NCI-H82 (cell line): Measurements from ENCODE around the gene CLIC1.
A peak's percentile ranks its signal among the peaks of the same experiment; 100 is the strongest.
"Not testable (repeated sequence)": the region's sequence is repeated elsewhere in the genome, so short reads cannot be mapped to it uniquely, and the experiment has no call there.

Experiments used
- DNase-seq: peaks from one replicate; lab custom pipeline; 2025; lab: John Stamatoyannopoulos, UW

Gene CLIC1

DNA sequence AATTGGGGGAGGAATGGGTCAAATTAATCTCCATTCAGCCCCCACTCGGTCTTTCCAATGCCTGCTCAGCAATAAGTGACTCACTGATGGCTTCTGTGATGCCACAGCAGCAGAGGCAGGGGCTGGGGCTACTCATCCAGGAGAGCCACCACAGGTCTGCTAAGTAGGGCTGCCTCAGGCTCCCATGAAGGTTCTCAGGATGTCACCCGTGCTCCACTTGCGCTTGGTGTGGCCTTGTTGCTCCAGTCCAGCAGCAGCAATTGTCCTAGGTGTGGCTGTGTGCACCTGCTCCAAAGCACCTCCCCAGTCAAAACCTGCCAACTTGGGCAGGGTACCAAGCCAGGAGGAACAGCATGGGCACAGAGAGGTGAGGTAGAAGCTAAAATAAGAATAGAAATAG, 14.2 kb downstream of the CLIC1 start:
- no peak for DNase-seq

DNA sequence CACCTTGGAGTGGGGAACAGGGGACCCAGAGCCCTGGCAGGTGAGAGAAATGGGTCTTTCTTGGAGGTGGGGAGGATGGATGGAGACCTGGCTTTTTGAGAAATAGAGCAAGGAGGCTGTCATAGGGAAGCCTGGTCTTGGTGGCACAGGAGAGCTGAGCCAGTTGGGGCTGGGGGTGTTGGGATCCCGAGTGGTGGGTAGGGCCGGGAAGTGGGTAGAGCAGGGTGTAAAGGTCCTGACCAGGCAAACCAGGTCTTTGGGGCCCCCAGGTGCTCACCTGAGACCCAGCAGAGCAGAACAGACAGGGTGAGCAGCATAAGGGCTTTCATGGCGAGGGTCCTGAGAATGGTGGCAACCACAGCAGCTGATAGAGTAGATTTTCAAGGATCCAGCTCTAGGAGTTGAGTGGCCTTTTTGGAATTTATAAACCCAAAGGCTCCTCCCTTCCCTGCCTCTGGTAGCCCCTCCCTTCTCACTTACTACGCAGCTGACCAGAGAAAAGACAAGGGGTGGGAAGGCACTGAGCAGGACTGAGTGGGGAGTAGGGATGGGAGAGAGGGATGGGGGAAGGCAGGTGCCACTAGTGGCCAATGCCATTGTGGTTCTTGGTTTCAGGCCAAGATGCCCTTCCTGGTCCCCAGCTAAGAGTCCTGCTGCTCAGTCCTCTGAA, 14.8 kb downstream of the CLIC1 start, which contains the start of gene LY6G6C:
Gene LY6G6C, minus strand, starts transcription at position 396 of the 670 bp plus-strand sequence. Its CDS starts 67 bp downstream, at position 329.
- no peak for DNase-seq

DNA sequence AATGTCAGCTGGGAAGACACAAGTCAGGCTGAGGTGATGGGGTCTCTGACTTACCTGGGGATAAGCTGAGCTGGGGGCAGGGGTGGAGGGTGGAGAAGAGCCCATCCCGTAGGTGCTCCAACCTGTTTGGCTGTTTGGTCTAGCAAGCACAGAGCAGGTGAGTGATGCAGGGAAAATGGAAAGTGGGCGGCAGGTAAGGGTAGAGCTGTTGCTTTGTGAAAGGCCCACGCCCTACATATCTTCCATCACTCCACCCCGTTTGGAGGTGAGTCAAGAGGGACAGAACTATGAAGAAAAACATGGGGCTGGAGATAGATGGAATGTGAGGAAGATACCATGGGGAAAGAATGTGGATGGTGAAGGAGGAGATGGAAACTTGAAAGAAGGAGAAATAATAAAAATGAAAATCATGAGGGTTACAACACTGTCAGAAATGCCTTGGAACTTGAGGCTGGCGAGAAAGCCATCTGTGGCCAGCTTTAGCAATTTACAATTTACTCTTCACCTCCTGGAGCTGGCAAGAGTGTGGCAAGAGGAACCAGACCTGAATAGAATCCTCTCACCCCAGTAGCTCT, 16.0 kb downstream of the CLIC1 start:
- no peak for DNase-seq

DNA sequence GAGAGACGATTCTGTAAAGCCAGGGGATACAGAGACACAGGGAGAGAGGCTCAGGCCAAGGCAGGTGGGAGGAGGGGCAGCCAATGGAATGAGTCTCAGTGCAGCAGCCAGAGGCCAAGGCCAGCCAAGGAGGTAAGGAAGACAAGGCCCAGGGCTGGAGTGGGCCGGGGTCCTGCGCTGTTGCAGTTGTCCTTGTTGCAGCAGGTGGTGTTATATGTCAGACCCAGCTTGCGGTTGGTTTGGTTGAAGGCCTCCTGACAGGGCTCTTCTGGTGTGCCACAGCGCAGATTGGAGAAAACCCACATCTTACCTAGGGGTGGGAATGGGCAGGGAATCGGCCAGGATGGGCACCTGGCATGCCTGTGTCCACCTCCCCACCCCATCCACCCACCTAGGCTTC, 17.3 kb downstream of the CLIC1 start:
- no peak for DNase-seq

DNA sequence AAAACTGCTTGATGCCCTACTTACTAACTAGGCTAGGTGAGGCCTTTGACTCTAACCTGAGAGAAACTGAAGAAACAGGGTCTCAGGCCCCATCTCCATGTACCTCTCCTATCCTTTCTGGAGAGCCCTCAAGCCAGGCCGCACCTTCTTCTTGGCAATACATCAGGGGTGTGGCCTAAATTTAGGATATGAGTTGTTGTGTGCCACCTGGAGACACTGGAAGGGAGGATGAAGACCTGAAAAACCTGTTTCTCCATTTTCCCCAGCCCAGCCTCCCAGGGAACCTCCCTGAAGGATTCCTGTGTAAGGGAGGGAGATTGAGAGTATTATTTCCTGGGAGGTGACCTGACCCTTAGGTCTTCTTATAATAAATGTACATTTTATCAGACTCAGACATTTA, 18.1 kb downstream of the CLIC1 start:
- DNase-seq, result no peak

DNA sequence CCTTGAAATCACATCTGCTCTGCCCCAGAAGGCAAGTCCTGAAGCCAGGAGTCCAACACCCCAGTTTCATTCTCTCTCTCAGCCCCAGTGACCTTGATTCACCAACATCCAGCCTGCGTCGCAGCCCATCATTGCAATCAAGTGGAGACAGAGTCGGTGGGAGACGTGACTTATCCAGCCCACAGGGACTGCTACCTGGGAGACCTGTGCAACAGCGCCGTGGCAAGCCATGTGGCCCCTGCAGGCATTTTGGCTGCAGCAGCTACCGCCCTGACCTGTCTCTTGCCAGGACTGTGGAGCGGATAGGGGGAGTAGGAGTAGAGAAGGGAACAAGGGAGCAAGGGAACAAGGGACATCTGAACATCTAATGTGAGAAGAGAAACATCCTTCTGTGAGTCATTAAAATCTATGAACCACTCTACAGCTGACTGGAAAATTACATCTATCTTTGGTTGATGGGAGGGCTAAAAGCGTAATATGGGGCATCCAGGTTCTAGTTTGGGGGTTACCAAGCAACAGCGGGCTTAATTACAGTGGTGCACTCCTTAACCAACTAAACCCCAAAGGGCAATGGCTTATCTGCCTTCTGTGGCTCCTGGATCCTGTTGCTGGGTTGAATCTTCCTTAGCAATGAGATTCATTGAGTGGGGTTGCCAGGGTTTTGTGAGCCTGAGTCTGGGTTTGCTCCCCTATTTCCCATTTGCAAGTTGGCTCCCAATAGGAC, 18.7 kb downstream of the CLIC1 start:
- peak; percentile 38 for DNase-seq

DNA sequence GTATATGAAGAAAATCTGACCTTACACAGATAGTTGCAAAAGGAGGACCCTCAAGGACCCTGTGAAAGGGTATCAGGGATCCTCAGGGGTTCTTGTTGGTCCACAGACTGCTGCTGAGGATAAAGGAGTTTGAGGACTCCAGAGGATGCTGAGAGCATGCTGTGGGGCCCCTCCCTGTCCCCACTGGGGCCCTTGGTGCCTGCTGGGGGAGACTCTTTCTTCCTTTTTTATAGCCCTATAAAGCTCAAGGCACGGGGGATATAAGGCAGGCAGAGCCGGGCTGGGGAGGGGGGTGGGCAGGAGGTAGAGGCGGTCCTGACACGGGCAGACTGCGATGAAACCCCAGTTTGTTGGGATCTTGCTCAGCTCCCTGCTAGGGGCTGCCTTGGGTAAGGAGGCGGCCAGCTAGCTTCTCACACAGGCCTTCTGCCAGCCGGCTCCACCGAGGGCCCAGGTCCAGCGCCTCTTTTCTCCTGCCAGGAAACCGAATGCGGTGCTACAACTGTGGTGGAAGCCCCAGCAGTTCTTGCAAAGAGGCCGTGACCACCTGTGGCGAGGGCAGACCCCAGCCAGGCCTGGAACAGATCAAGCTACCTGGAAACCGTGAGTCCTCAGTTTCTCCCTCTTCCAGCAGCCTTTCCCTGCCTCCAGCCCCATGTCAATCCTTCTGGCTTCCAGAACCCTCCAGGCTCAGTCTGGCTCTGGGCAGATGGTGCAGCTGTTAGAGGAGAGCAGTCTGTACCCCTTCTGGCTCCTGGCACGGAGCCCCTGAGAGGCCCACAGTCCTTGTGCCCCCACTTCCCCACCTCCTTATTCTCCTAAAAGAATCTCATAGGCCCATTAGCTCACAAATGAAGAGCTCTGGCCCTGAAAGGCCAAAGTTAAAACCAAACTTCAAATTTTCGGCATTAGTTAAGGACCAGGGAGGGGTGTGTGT, 21.0 kb downstream of the CLIC1 start, which contains the start of gene LY6G6D:
Gene LY6G6D, plus strand, starts transcription at position 327 of the 937 bp plus-strand sequence. Its CDS starts 8 bp downstream, at position 335.
- no peak for DNase-seq

DNA sequence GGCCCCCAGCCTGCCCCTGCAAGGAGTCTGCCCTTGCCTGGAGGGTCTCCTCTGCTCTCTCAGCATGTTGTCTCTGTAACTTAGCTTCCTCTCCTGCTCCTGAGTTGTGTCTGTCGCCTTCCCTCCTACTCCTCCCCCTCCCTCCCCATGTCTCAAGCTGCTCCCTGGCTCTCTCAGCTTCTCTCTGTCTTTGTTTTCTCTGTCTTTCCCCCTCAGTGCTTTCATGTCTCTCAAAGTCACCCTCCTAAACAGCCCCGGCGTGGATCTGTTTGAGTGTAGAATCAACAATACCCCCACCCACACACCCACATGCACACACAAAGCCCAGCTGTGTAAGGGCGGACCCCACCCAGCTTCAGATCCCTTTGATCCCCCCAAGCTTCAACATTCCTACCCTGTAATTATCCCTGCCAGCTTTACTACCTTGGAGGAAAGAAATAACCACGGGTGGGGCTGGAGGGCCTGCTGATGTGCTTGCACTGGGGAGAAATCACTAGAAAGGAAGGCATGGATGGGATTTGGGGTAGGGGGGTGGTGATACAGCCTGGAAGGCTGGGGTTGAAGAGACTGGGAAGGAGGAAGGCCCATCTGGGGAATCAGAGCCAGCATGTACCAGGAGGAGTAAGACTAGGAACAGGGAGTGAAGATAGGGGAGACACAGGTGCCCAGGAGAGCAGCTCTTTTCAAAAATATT, 22.2 kb downstream of the CLIC1 start:
- DNase-seq, result peak; percentile 46

DNA sequence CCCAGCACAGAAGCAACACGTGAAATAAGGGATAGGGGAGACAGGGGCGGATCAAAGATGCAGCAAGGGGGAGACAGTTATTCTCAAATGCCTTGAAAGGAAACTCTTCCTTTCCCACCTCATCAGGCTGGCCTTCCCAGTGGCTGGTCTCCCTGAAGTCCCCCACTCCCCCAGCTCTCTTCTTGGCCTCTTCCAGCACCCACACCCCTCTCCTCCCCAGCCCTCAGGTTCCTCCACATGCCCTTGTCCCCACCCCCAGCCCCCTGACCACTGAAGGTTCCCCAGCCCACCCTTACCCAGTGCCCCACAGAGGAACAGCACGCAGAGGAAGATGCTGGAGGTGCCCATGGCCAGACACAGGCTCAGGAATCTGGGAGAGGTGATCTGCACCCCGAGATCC, 22.9 kb downstream of the CLIC1 start:
- DNase-seq, result no peak

DNA sequence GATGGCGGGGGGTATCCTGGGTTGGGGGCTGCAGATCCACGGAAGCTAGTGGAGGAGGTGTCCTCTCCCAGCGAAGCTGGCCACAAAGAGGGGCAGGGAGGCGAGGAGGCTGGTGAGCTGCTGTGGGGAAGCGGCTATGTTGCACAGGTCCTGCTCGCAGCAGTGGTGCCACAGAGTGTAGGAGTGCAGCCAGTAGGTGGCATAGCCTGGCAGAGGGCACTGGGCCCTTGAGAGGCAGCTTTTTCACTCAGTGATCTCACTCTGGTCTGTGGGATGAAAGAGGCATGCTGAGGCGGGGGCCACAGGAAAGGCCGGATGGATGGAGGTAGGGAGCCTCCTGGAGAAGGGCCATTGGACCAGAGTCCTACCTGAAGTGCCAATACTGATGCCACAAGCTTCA, 24.0 kb downstream of the CLIC1 start:
- DNase-seq, result no peak

DNA sequence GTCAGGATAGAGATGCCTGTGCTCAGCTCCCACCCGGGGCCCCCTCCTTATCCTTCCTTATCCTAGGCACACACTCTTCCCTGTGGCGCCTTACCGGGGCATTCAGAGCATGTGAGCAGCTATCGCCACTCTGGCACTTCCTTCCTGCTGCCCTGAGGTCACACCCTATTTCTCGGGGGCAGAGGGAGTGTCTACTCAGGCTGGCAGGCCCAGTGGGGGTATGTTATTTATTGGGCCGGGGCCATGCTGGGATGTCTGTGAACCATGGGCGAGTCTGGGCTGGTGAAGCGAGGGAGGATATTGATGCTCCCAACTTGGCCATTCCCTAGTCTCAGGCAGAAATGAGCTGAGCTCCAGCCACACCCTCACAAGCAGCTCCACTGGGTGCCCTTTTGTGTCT, 25.1 kb downstream of the CLIC1 start:
- DNase-seq, result no peak

DNA sequence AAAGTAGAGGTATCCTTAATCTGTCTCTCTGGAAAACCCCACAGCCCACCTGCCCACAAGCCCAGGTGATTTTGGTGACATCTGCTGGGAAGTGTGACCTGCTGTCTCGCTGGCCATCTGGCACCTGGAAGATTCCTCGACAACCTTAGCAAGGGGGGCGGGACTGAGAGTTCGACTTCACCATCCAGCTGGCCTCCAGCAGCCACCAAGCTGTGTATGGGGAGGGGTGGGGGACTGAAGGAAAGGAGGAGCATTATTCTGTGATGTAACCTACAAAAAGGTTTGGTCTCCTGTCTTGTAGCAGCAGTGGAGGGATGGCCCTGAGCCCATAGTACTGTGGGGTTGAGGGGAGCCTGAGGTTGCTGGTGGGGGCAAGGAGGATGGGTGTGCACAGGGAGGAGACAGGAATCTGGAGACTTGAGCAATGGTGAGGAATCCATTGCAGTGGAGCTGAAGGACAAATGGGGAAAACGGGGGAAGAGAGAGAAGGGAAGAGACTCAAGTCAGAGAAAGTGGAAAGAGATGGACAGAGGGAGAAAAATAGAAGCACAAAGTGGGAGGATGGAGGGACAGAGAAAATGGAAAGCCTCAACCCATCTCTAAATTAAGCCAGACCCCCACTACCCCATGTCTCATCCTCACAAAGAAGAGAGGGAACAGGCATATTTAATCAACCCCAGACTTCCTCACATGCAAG, 25.7 kb downstream of the CLIC1 start:
- DNase-seq, result peak; percentile 73

DNA sequence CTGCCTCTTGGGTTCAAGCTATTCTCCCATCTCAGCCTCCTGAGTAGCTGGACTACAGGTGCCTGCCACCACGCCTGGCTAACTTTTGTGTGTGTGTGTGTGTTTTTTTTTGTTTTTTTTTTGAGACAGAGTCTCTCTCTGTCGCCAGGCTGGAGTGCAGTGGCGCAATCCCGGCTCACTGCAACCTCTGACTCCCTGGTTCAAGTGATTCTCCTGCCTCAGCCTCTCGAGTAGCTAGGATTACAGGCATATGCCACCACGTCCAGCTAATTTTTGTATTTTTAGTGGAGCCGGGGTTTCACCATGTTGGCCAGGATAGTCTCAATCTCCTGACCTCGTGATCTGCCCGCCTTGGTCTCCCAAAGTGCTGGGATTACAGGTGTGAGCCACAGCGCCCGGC, 27.2 kb downstream of the CLIC1 start:
- DNase-seq, result not testable (repeated sequence)

DNA sequence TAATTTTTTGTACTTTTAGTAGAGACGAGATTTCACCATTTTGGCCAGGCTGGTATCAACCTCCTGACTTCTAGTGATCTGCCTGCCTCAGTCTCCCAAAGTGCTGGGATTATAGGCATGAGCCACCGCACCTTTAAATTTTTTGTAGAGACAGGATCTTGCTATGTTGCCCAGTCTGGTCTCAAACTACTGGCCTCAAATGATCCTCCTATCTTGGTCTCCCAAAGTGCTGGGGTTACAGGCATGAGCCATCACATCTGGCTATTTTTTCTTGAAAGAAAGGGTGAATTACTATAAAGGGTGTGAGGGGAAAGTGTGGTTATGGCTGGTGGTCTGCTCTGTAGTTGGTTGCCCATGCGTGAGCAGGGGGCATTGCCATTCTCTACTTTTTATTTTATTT, 28.1 kb downstream of the CLIC1 start:
- DNase-seq, result no peak

DNA sequence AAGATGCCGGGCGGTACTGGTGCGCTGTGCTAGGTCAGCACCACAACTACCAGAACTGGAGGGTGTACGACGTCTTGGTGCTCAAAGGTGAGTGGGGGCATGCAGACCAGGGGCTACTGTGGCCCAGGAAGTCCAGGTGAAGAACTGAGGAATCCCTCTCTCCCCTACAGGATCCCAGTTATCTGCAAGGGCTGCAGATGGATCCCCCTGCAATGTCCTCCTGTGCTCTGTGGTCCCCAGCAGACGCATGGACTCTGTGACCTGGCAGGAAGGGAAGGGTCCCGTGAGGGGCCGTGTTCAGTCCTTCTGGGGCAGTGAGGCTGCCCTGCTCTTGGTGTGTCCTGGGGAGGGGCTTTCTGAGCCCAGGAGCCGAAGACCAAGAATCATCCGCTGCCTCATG, 28.6 kb downstream of the CLIC1 start:
- no peak for DNase-seq

DNA sequence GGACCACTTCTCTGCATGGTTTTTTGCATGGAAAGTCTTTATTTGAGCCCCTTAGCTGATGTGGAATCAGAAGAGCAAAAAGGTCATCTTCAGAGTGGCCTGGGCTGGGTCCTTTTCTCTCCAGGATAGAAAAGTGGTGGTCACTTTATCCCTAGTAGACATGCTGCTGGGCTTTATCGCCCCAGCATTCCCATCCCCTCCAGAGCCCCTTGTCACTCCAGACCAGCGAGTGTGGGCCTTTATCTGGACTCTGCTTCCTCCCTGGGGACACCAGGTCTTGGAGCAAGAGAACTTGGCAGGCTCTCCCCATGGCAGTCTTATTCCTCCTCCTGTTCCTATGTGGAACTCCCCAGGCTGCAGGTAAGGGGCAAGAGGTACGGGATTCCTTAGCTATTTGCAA, 29.7 kb downstream of the CLIC1 start, which contains the start of gene LY6G6F:
Gene LY6G6F, plus strand, starts transcription at position 268 of the 400 bp plus-strand sequence. Its CDS starts 41 bp downstream, at position 309.
- DNase-seq, result no peak

DNA sequence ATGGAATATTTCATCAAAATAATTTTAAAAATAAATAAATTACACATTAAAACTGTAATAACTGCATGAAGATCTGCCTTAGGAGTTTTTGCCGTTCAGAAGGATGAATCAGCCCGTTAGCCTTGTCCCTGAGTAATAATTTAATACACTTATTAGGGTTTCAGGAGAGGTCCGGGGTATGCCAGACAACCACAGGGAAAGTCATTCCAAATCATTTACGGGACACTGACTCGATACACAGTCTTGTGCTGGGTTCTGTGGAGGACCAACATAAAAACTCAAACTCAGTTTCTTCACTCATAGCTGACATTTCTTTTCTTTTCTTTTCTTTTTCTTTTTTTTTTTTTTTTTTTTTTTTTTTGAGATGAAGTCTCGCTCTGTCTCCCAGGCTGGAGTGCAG, 30.4 kb downstream of the CLIC1 start:
- no peak for DNase-seq

DNA sequence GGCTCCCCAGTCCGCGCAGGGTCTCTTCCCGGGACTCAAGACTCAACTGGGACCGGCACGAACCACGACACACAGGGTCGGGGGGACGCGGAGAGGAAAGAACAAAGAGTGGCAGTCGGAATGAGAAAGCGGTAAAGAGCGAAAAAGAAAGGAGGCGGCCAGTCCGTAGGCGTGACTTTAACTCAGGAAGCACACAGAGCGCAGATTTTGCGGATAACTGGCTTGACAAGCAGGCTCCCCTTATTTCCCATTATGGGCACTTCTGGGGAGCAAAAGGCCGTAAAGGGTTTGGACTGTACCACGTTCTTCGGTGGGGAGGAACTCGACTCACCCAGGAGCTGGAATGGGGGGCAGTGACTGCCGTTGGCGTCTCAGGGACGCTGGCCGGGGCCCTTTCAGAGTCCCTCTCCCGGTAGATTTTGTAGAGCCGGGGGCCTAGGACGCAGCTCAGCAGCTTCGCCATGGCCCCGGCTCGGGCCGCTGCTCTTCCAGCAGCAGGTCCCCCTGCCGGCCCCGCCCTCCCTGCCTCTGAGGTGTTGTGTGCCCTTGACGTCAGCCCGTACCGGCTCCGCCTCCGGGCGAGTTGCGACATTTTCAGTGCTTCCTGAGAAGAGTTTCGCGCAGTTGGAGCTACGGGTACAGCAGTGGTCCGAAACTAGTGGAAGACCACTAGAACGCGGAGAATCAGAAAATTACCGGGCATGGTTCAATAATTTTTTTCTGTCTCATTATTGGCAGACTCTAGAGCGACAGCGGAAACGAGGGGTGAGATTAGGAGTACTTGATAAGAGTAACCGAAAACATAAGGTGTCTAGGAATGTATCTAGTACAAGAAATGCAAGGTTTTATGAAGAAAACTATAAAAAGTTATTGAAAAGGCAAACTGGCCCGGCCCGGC, 33.3 kb downstream of the CLIC1 start, which contains the start of gene ABHD16A:
Gene ABHD16A, minus strand, starts transcription at position 506 of the 898 bp plus-strand sequence. Its CDS starts 43 bp downstream, at position 463.
- DNase-seq, result peak; percentile 98

DNA sequence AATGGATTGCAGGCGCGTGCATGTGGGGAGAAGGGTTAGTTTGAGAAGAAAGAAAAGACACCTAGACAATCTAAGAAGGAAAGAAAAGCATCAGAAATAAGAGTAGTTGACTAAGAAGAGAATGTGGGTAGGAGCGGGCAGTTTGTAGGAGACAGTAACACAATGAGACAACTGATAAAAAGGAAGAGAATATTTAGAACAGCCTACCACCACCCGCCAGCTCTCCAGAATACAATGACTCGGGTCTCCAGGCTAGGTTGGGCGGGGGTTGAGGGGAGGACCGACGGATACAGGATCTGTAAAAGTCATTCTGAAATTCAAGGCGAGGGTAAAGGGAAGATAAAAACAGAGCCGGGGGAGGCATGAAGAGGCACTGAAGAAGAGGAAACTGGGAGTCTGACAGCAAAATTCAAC, 33.9 kb downstream of the CLIC1 start:
- no peak for DNase-seq
